ENCODE measurements around the gene LGALS4. TPM values are rescaled to one million over a fixed set of nuclear protein-coding genes. Genes with fewer than 3 reads are reported as not detected.
A peak's percentile ranks its signal among the peaks of the same experiment; 100 is the strongest.
"Not testable (repeated sequence)": the region's sequence is repeated elsewhere in the genome, so short reads cannot be mapped to it uniquely, and the experiment has no call there.

The LGALS4 gene
- total RNA-seq, result not detected

DNA sequence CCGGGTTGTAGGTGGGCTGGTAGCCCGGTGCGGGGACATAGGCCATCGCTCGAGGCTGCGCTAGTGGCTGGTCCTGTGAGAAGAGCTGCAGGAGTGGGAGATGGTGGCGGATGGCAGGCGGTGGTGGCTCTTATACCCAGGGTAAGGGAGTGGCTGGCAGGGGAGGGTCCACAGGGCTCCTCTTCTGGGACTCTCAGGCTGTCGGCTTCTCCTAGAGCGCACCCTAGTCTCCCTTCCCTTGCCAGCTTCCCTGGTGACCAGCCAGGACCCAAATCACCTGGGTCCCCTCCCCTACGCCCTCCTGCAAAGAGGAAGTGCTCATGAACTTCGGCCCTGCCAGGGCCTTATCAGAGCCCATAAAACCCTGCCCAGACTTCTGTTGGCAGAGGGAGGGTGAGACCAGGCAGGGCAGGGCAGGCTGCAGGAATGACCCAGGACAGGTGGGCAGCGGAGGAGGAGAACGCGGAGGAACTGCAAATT is at the start of gene LGALS4:
LGALS4 (minus strand) TSS at position 105 of the 480 bp plus-strand sequence; CDS start at position 46, 59 bp downstream.
- Mint-ChIP-seq H3K9me3 (no peaks in the 10 kb centered on the region), H3K4me1 (ENCODE audit: low read depth) (no peaks in the 10 kb centered on the region), H3K27ac (no peak within 1 kb of the TSS), H3K4me3 (no peak within 1 kb of the TSS), H3K27me3 (ENCODE audit: low read depth) (no peaks in the 10 kb centered on the region), H3K36me3 (ENCODE audit: low read depth) (no peaks in the 10 kb centered on the region)
- intact Hi-C loops (cut with micrococcal nuclease), result no loop called here
- CTCF ChIA-PET, result no interaction called here
- no peak for DNase-seq

DNA sequence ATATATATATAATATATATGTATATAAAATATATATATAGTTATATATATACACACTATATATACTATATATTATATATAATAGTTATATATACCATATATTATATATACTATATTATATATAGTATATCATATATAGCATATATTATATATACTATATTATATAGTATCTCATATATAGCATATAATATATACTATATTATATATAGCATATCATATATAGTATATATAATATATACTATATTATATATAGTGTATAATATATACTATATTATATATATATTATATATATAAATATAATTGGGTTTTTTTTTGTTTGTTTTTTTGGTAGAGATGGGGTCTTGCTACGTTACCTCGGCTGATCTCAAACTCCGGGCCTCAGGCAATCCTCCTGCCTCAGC is 48.6 kb upstream of the LGALS4 start:
- Mint-ChIP-seq H3K9me3 (peaks cover 2% of the 10 kb centered on the region), H3K4me3 (no peak overlapping the region), H3K27ac (no peak overlapping the region), H3K27me3 (ENCODE audit: low read depth) (no peaks in the 10 kb centered on the region), H3K4me1 (ENCODE audit: low read depth) (peaks cover 42% of the 10 kb centered on the region), H3K36me3 (ENCODE audit: low read depth) (peaks cover 14% of the 10 kb centered on the region)
- intact Hi-C loops (cut with micrococcal nuclease), result no loop called here
- no peak for DNase-seq
- CTCF ChIA-PET, result interaction anchor here (0.6 to 4.0 kb wide), 4 partner anchors 8 to 467 kb away, joined by 3 to 19 read pairs (median 5); no protein-coding TSS in a partner anchor

DNA sequence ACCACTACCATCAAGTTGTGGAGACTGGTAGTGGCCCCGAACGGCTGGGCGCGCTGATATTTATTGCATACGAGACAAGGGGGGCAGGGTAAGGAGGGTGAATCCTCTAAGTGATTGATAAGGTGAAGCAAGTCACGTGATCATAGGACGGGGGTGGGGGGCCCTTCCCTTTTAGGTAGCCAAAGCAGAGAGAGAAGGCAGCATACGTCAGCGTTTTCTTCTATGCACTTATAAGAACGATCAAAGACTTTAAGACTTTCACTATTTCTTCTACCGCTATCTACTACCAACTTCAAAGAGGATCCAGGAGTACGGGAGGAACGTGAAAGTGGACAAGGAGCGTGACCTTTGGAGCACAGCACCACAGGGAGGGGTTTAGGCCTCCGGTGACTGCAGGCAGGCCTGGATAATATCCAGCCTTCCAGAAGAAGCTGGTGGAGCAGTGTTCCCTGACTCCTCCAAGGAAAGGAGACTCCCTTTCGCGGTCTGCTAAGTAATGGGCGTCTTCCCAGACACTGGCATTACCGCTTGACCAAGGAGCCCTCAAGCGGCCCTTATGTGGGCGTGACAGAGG is 47.0 kb upstream of the LGALS4 start:
- CTCF ChIA-PET; H3K27me3 Mint-ChIP-seq (ENCODE audit: low read depth); H3K4me3 Mint-ChIP-seq; H3K27ac Mint-ChIP-seq; H3K36me3 Mint-ChIP-seq (ENCODE audit: low read depth); DNase-seq; H3K9me3 Mint-ChIP-seq: not testable (repeated sequence)
- H3K4me1 Mint-ChIP-seq (ENCODE audit: low read depth), result peaks cover 27% of the 10 kb centered on the region
- intact Hi-C loops (cut with micrococcal nuclease), result loop anchor here (10.0 kb wide), 1 partner anchor 485 kb away; the partner anchor contains the start of gene PSMD8

DNA sequence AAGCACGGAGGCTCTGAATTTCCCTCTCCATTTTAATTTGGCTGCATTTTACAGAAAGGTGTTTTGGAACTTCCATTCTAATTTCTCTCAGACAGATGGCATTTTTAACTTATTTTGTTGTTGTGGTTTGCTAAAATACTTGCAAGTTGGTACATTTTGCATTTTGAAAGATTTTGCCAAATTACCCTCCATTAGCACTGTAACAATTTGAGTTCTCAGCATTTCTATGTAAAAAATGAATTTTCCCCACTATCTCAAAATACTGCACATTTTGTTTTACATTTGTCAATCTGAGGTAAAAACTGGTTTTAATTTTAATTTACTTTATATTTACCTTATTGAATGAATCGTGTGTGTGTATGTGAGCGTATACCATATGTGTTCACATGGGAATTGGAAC is 44.1 kb upstream of the LGALS4 start:
- peaks cover 2% of the 10 kb centered on the region for H3K9me3 Mint-ChIP-seq
- DNase-seq, result no peak
- H3K36me3 Mint-ChIP-seq (ENCODE audit: low read depth), result peaks cover 5% of the 10 kb centered on the region
- CTCF ChIA-PET, result interaction anchor here (2.0 kb wide), 1 partner anchor 12 kb away, joined by 12 read pairs; no protein-coding TSS in a partner anchor
- intact Hi-C loops (cut with micrococcal nuclease), result loop anchor here (10.0 kb wide), 1 partner anchor 482 kb away; the partner anchor contains the start of gene PSMD8
- H3K4me1 Mint-ChIP-seq (ENCODE audit: low read depth), result peaks cover 31% of the 10 kb centered on the region
- H3K27ac Mint-ChIP-seq, result no peak overlapping the region
- H3K27me3 Mint-ChIP-seq (ENCODE audit: low read depth), result no peaks in the 10 kb centered on the region
- H3K4me3 Mint-ChIP-seq, result peak overlapping the region; percentile 24

- H3K9me3 Mint-ChIP-seq; H3K27ac Mint-ChIP-seq; H3K4me3 Mint-ChIP-seq; CTCF ChIA-PET; H3K36me3 Mint-ChIP-seq (ENCODE audit: low read depth); DNase-seq; H3K27me3 Mint-ChIP-seq (ENCODE audit: low read depth): not testable (repeated sequence)
- peaks cover 29% of the 10 kb centered on the region for H3K4me1 Mint-ChIP-seq (ENCODE audit: low read depth)
- intact Hi-C loops (cut with micrococcal nuclease), result loop anchor here (10.0 kb wide), 1 partner anchor 481 kb away; the partner anchor contains the start of gene PSMD8
These were observed 43.0 kb upstream of the LGALS4 start for GRCh38 chr19:38855751-38856150.

- not testable (repeated sequence) for H3K27me3 Mint-ChIP-seq (ENCODE audit: low read depth)
These were observed 42.2 kb upstream of the LGALS4 start for GRCh38 chr19:38854961-38855360.

GRCh38 chr19:38853214-38853613 is 40.5 kb upstream of the LGALS4 start:
- CTCF ChIA-PET, result interaction anchor here (1.1 to 2.4 kb wide), 4 partner anchors 10 to 18 kb away, joined by 3 to 13 read pairs (median 7); no protein-coding TSS in a partner anchor
- H3K4me3 Mint-ChIP-seq, result peak overlapping the region; percentile 84
- peaks cover 2% of the 10 kb centered on the region for H3K9me3 Mint-ChIP-seq
- H3K36me3 Mint-ChIP-seq (ENCODE audit: low read depth), result peaks cover 15% of the 10 kb centered on the region
- no peak for DNase-seq
- intact Hi-C loops (cut with micrococcal nuclease), result loop anchor here (5.0 to 10.0 kb wide), 3 partner anchors 478 to 591 kb away; partner anchors contain the start of genes GMFG, PSMD8 and SPINT2
- peaks cover 37% of the 10 kb centered on the region for H3K4me1 Mint-ChIP-seq (ENCODE audit: low read depth)
- no peaks in the 10 kb centered on the region for H3K27me3 Mint-ChIP-seq (ENCODE audit: low read depth)
- H3K27ac Mint-ChIP-seq, result peak overlapping the region; percentile 89

More at GRCh38 chr19:38854961-38855360, 42.2 kb upstream of the LGALS4 start:
- DNase-seq; CTCF ChIA-PET; H3K9me3 Mint-ChIP-seq; H3K4me3 Mint-ChIP-seq; H3K27ac Mint-ChIP-seq; H3K36me3 Mint-ChIP-seq (ENCODE audit: low read depth): not testable (repeated sequence)
- intact Hi-C loops (cut with micrococcal nuclease), result loop anchor here (5.0 to 10.0 kb wide), 3 partner anchors 480 to 593 kb away; partner anchors contain the start of genes GMFG, PSMD8 and SPINT2
- peaks cover 29% of the 10 kb centered on the region for H3K4me1 Mint-ChIP-seq (ENCODE audit: low read depth)

DNA sequence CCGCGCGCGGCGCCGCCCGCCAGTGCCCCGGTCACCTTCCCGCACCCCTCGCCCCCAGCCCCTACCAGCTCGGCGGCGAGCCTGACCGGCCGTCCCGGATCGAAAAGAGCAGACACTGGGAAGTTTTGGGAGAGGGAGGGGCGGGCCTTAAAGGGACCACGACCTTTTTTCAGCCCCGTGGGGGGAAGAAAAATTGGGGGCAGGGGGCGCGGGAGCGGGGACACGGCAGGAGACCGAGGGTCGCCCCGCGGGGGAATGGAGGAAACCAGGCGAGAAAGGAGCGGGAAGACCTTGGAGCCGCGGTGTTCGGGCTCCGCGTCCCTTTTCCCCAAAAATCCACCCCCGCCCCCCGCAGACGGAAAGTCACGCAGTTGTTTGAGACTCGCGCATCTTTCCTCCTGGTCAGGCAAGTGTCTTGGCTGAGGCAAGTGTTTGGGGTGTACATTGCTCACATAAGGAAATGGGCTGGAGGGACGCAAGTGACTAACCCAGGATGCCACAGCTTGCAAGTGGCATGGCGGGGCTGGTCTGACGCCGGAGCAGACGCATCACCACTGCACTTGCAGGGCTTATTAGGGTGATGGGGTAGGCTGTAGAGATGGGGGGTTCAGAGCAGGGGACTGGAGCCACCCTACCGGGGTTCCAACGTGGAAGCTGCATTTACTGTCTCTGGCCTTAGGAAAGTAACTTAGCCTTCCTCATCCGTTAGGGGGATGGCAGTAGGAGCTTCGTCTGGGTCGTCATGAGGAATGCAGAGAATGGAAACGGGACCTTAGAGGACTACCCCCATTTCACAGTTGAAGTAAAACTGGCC is 39.7 kb upstream of the LGALS4 start:
- Mint-ChIP-seq H3K4me3 (peak overlapping the region; percentile 84), H3K27me3 (ENCODE audit: low read depth) (no peaks in the 10 kb centered on the region), H3K4me1 (ENCODE audit: low read depth) (peaks cover 37% of the 10 kb centered on the region), H3K9me3 (peaks cover 2% of the 10 kb centered on the region), H3K36me3 (ENCODE audit: low read depth) (peaks cover 22% of the 10 kb centered on the region), H3K27ac (peak overlapping the region; percentile 89)
- CTCF ChIA-PET, result interaction anchor here (1.0 to 2.4 kb wide), 5 partner anchors 11 to 35 kb away, joined by 3 to 13 read pairs (median 5); no protein-coding TSS in a partner anchor
- peak; percentile 80 for DNase-seq
- intact Hi-C loops (cut with micrococcal nuclease), result loop anchor here (5.0 to 10.0 kb wide), 3 partner anchors 478 to 590 kb away; partner anchors contain the start of genes GMFG, PSMD8 and SPINT2

GRCh38 chr19:38851622-38852230 is 39.0 kb upstream of the LGALS4 start:
- Mint-ChIP-seq H3K27me3 (ENCODE audit: low read depth) (no peaks in the 10 kb centered on the region), H3K27ac (peak overlapping the region; percentile 96), H3K9me3 (peaks cover 2% of the 10 kb centered on the region), H3K36me3 (ENCODE audit: low read depth) (peaks cover 29% of the 10 kb centered on the region), H3K4me1 (ENCODE audit: low read depth) (peaks cover 38% of the 10 kb centered on the region), H3K4me3 (peak overlapping the region; percentile 91)
- CTCF ChIA-PET, result interaction anchor here (0.7 to 2.4 kb wide), 4 partner anchors 15 to 36 kb away, joined by 3 to 13 read pairs (median 4); no protein-coding TSS in a partner anchor
- DNase-seq, result peak; percentile 92
- intact Hi-C loops (cut with micrococcal nuclease), result loop anchor here (2.0 to 10.0 kb wide), 4 partner anchors 477 to 589 kb away; partner anchors contain the start of genes GMFG, PSMD8 and SPINT2

- Mint-ChIP-seq H3K36me3 (ENCODE audit: low read depth) (peaks cover 33% of the 10 kb centered on the region), H3K4me3 (peak overlapping the region; percentile 91), H3K27me3 (ENCODE audit: low read depth) (no peaks in the 10 kb centered on the region), H3K27ac (peak overlapping the region; percentile 96), H3K4me1 (ENCODE audit: low read depth) (peaks cover 38% of the 10 kb centered on the region), H3K9me3 (no peaks in the 10 kb centered on the region)
- peak; percentile 59 for DNase-seq
- CTCF ChIA-PET, result interaction anchor here (0.7 to 2.4 kb wide), 3 partner anchors 18 to 37 kb away, joined by 3 to 13 read pairs (median 3); no protein-coding TSS in a partner anchor
- intact Hi-C loops (cut with micrococcal nuclease), result loop anchor here (1.0 to 10.0 kb wide), 11 partner anchors 14 to 589 kb away; partner anchors contain the start of genes ACTN4, ECH1, GMFG and MRPS12
These were observed 38.4 kb upstream of the LGALS4 start for GRCh38 chr19:38850976-38851621.

DNA sequence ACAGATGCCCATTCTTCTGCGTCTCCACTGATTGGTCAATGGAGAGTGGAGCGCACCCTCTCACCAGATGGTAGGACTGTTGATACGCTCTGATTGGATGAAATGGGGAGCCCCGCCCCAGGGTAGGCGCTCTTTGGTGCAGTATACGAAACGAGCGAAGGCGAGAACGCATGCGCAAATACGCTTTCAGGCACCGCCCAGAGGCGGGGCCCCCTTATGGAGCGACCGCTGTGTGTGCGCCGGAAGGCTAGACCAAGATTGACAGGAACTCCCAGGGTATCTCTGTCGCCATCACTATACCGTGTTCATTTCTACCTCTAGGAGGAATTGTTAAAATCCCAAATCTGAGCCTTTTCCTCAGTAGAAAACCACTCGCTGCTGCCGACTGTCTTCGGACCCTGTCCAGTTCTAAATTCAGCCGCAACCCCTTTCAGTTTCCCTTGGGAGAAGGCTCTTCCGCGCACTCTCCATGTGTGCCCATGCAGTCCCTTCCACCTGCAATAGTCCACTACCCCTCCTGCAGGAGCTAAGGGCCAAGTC is 37.8 kb upstream of the LGALS4 start:
- Mint-ChIP-seq H3K27ac (peak overlapping the region; percentile 96), H3K4me3 (peak overlapping the region; percentile 91), H3K4me1 (ENCODE audit: low read depth) (peaks cover 44% of the 10 kb centered on the region), H3K27me3 (ENCODE audit: low read depth) (no peaks in the 10 kb centered on the region), H3K36me3 (ENCODE audit: low read depth) (peaks cover 39% of the 10 kb centered on the region), H3K9me3 (no peaks in the 10 kb centered on the region)
- DNase-seq, result no peak
- CTCF ChIA-PET, result no interaction called here
- intact Hi-C loops (cut with micrococcal nuclease), result loop anchor here (1.0 to 10.0 kb wide), 11 partner anchors 15 to 588 kb away; partner anchors contain the start of genes ACTN4, ECH1, GMFG and MRPS12

All from activated naive CD4-positive, alpha-beta T cell treated with anti-CD3 and anti-CD28 coated beads for 36 hours (primary cell).